Stomach (tissue), 9 donors: ENCODE data around the gene SHCBP1. TPM values are rescaled to one million over a fixed set of nuclear protein-coding genes. Genes with fewer than 3 reads are reported as not detected.

ENCODE experiments used
- DNase-seq, 2 donors: peaks; one replicate each; pipeline versions ENCODE4 v3.0.0 to v3.0.0-alpha.2; 2013 to 2019
- H3K27ac ChIP-seq, 5 donors: fragments of 200-600 bp in 4 of 5; sonication (generic) in 4 of 5; one replicate each; pipeline ENCODE4 v1.5.1; 2013 to 2019; ENCODE audit warnings: mild to moderate bottlenecking in 1 of 5, moderate library complexity in 1 of 5
- H3K27me3 ChIP-seq, 3 donors: fragments of 200-600 bp; sonication (generic); one replicate each; pipeline ENCODE4 v1.5.1; 2017 to 2019; ENCODE audit warnings: mixed run types in 1 of 3
- H3K36me3 ChIP-seq, 4 donors: fragments of 200-600 bp; sonication (generic); 1 replicate in 3 of 4; 2 replicates in 1 of 4; pipeline ENCODE4 v1.5.1; 2016 to 2019
- H3K4me1 ChIP-seq, 4 donors: fragments of 200-600 bp; sonication (generic); one replicate each; pipeline ENCODE4 v1.5.1; 2016 to 2019
- H3K4me3 ChIP-seq, 4 donors: fragments of 200-600 bp; sonication (generic) in 3 of 4; one replicate each; pipeline ENCODE4 v1.5.1; 2016 to 2019; ENCODE audit warnings: mild to moderate bottlenecking in 1 of 4
- H3K9me3 ChIP-seq, 4 donors: fragments of 200-600 bp; sonication (generic); one replicate each; pipeline ENCODE4 v1.5.1; 2016 to 2019
- CTCF ChIP-seq, 7 experiments: fragments of 450-650 bp in 4 of 7; fragments of 200-600 bp in 3 of 7; sonication (generic) in 3 of 7; IDR thresholded peaks; one replicate each; pipeline ENCODE4 v1.5.1; 2016 to 2019; ENCODE audit warnings: antibody characterized with exemption in 7 of 7, control low read depth in 2 of 7, mild to moderate bottlenecking in 1 of 7
- EP300 ChIP-seq: sonication (generic); formaldehyde crosslinking; IDR thresholded peaks from one replicate; pipeline ENCODE4 v1.6.1; 2017; ENCODE audit warnings: antibody characterized with exemption
- POLR2A ChIP-seq, 4 donors: fragments of 450-650 bp; IDR thresholded peaks; one replicate each; pipeline ENCODE4 v1.6.1; 2016; ENCODE audit warnings: antibody characterized with exemption in 4 of 4, control low read depth in 2 of 4, mild to moderate bottlenecking in 1 of 4, moderate library complexity in 1 of 4
- POLR2AphosphoS5 ChIP-seq, 3 donors: sonication (generic); formaldehyde crosslinking; IDR thresholded peaks; one replicate each; pipeline ENCODE4 v1.6.1; 2016; ENCODE audit warnings: antibody characterized with exemption in 3 of 3
- WGBS, 5 donors: extraction: QIAGEN DNeasy Blood & Tissue Kit in 3 of 5; methylation state at CpG; one replicate each; pipeline versions ENCODE4 v1.1.5 to v1.1.7; 2013 to 2018; 5-methylcytosine and 5-hydroxymethylcytosine counted together
- intact Hi-C: fragments of 100-400 bp; cut with DNase I; formaldehyde crosslinking; loops from one replicate; pipeline ENCODE4 v1.15.1; 2023; ENCODE audit warnings: low total_unique reads
- polyA plus RNA-seq, 3 donors: library from polyadenylated mRNA; stranded (reverse); fragments of 200-250 nt; gene quantifications; one replicate each; pipeline ENCODE4 v1.2.3, GENCODE V29; 2013
- total RNA-seq, 5 donors: library from RNA; depleted of rRNA; stranded (reverse); fragments of >200 nt; gene quantifications; one replicate each; pipeline versions ENCODE4 v1.1.0 to v1.2.3, GENCODE V29; 2014 to 2016
- donor health status: healthy with polysubstance abuse.
- donor health status: Bipolar disorder and iron deficiency.
- donor health status: healthy.

Gene SHCBP1
- total and polyA plus RNA-seq, 8 donors = 1.4 to 28.1 (median 3.2) TPM; not detected in 3

- 75 to 81% (median 79%) methylated on average over 5 of the region's 5 CpGs for WGBS, 5 donors
- H3K36me3 ChIP-seq = no peaks in the 10 kb centered on the region
- no peaks in the 10 kb centered on the region for H3K27me3 ChIP-seq
- no peaks in the 10 kb centered on the region for H3K4me1 ChIP-seq
- peak overlapping the region in 4 of 5 donors; percentile 63 to 79 (median 74) for H3K27ac ChIP-seq
- H3K4me3 ChIP-seq = peak overlapping the region in 2 of 4 donors; percentile 9 to 26
- intact Hi-C loops = no loop called here
- peak in 1 of 2 donors; percentile 47 for DNase-seq
- no peak for TF ChIP-seq POLR2AphosphoS5 (IDR thresholded peaks at IDR 0.05)
- no peak for TF ChIP-seq EP300
- no peak for TF ChIP-seq CTCF (IDR thresholded peaks at IDR 0.05)
- no peak for TF ChIP-seq POLR2A (IDR thresholded peaks at IDR 0.05)
- H3K9me3 ChIP-seq = no peaks in the 10 kb centered on the region
These were observed 29.1 kb upstream of the SHCBP1 start for GRCh38 chr16:46650254-46650623.

GRCh38 chr16:46649588-46650253 is 28.5 kb upstream of the SHCBP1 start:
- TF ChIP-seq CTCF (IDR thresholded peaks at IDR 0.05) (no peak), POLR2A (IDR thresholded peaks at IDR 0.05) (no peak), EP300 (no peak), POLR2AphosphoS5 (IDR thresholded peaks at IDR 0.05) (no peak)
- peak in 1 of 2 donors; percentile 74 for DNase-seq
- peaks cover 0 to 3% (median 1%) of the 10 kb centered on the region in 4 donors for H3K9me3 ChIP-seq
- no peaks in the 10 kb centered on the region for H3K4me1 ChIP-seq
- 57 to 82% (median 77%) methylated on average over 27 of the region's 27 CpGs for WGBS, 5 donors
- peak overlapping the region; percentile 9 to 26 (median 15) for H3K4me3 ChIP-seq
- no peaks in the 10 kb centered on the region for H3K36me3 ChIP-seq
- intact Hi-C loops = no loop called here
- H3K27me3 ChIP-seq = no peaks in the 10 kb centered on the region
- peak overlapping the region in 4 of 5 donors; percentile 63 to 79 (median 74) for H3K27ac ChIP-seq

GRCh38 chr16:46648656-46649055 is 27.5 kb upstream of the SHCBP1 start:
- DNase-seq = no peak
- TF ChIP-seq POLR2AphosphoS5 (IDR thresholded peaks at IDR 0.05) (no peak), EP300 (no peak)
- intact Hi-C loops = no loop called here
- Histone ChIP-seq H3K9me3 (peaks cover 0 to 6% (median 3%) of the 10 kb centered on the region in 4 donors), H3K36me3 (no peaks in the 10 kb centered on the region), H3K4me3 (no peak overlapping the region), H3K27ac (peak overlapping the region in 1 of 5 donors; percentile 79), H3K27me3 (no peaks in the 10 kb centered on the region), H3K4me1 (no peaks in the 10 kb centered on the region)
- 89 to 91% (median 89%) methylated on average over 8 of the region's 8 CpGs for WGBS, 5 donors

- WGBS, 5 donors = 79 to 83% (median 82%) methylated on average over 9 of the region's 9 CpGs
- Histone ChIP-seq H3K27me3 (no peaks in the 10 kb centered on the region), H3K4me3 (no peak overlapping the region), H3K27ac (no peak overlapping the region), H3K4me1 (no peaks in the 10 kb centered on the region), H3K36me3 (no peaks in the 10 kb centered on the region), H3K9me3 (no peaks in the 10 kb centered on the region)
- TF ChIP-seq EP300 (no peak), POLR2A (IDR thresholded peaks at IDR 0.05) (no peak), CTCF (IDR thresholded peaks at IDR 0.05) (no peak), POLR2AphosphoS5 (IDR thresholded peaks at IDR 0.05) (no peak)
- no peak for DNase-seq
- intact Hi-C loops = no loop called here
These were observed 18.1 kb upstream of the SHCBP1 start for GRCh38 chr16:46638947-46639925.
